Right atrium auricular region (tissue), 2 donors: ENCODE measurements around the gene ACTL8. TPM values are rescaled to one million over a fixed set of nuclear protein-coding genes. Genes with fewer than 3 reads are reported as not detected.

Experiments
- DNase-seq: peaks from one replicate; pipeline ENCODE4 v3.0.0-alpha.2; 2019; ENCODE audit warnings: low spot score
- H3K27ac ChIP-seq, 2 donors: fragments of 200-600 bp; sonication (generic); 1 replicate in 1 of 2; 2 replicates in 1 of 2; pipeline ENCODE4 v1.5.1; 2016 to 2019
- H3K27me3 ChIP-seq, 2 donors: fragments of 200-600 bp; sonication (generic); one replicate each; pipeline versions ENCODE4 v1.5.1 to v1.6.0; 2017 to 2019
- H3K36me3 ChIP-seq: fragments of 200-600 bp; sonication (generic); one replicate; pipeline ENCODE4 v1.5.1; 2016
- H3K4me1 ChIP-seq, 2 donors: fragments of 200-600 bp; sonication (generic); one replicate each; pipeline versions ENCODE4 v1.5.1 to v1.6.0; 2017 to 2019
- H3K4me3 ChIP-seq, 2 donors: fragments of 200-600 bp; sonication (generic); 1 replicate in 1 of 2; 2 replicates in 1 of 2; pipeline ENCODE4 v1.5.1; 2017 to 2019; ENCODE audit warnings: mild to moderate bottlenecking in 1 of 2, moderate library complexity in 1 of 2
- H3K9me3 ChIP-seq, 2 donors: fragments of 200-600 bp; sonication (generic); one replicate each; pipeline ENCODE4 v1.5.1; 2019
- CTCF ChIP-seq, 2 donors: fragments of 200-600 bp; sonication (generic); IDR thresholded peaks; one replicate each; pipeline ENCODE4 v1.5.1; 2019; ENCODE audit warnings: antibody characterized with exemption in 2 of 2
- total RNA-seq, 2 donors: library from RNA; depleted of rRNA; stranded (reverse); fragments of >200 nt; gene quantifications; one replicate each; pipeline ENCODE4 v1.1.0, GENCODE V29; 2016

Gene ACTL8
- total RNA-seq, 2 donors from 2014 or later = not detected

- Histone ChIP-seq H3K27me3 (no peaks in the 10 kb centered on the region), H3K27ac (no peak overlapping the region), H3K9me3 (no peaks in the 10 kb centered on the region), H3K4me3 (no peak overlapping the region), H3K36me3 (no peaks in the 10 kb centered on the region), H3K4me1 (no peaks in the 10 kb centered on the region)
- no peak for TF ChIP-seq CTCF (IDR thresholded peaks at IDR 0.05)
- no peak for DNase-seq
Measured at GRCh38 chr1:17791480-17791879, 36.3 kb downstream of the ACTL8 start.

GRCh38 chr1:17792421-17792820 lies 37.3 kb downstream of the ACTL8 start:
- no peak for TF ChIP-seq CTCF (IDR thresholded peaks at IDR 0.05)
- no peaks in the 10 kb centered on the region for H3K27me3 ChIP-seq
- no peak overlapping the region for H3K4me3 ChIP-seq
- H3K4me1 ChIP-seq = no peaks in the 10 kb centered on the region
- no peaks in the 10 kb centered on the region for H3K36me3 ChIP-seq
- DNase-seq = no peak
- no peak overlapping the region for H3K27ac ChIP-seq
- no peaks in the 10 kb centered on the region for H3K9me3 ChIP-seq

GRCh38 chr1:17795081-17795809 lies 40.1 kb downstream of the ACTL8 start:
- no peak for TF ChIP-seq CTCF (IDR thresholded peaks at IDR 0.05)
- no peak overlapping the region for H3K27ac ChIP-seq
- H3K27me3 ChIP-seq = no peaks in the 10 kb centered on the region
- DNase-seq = no peak
- H3K4me1 ChIP-seq = no peaks in the 10 kb centered on the region
- H3K9me3 ChIP-seq = no peaks in the 10 kb centered on the region
- H3K4me3 ChIP-seq = no peak overlapping the region
- no peaks in the 10 kb centered on the region for H3K36me3 ChIP-seq

- Histone ChIP-seq H3K36me3 (no peaks in the 10 kb centered on the region), H3K9me3 (no peaks in the 10 kb centered on the region), H3K4me3 (no peak overlapping the region), H3K27me3 (no peaks in the 10 kb centered on the region), H3K27ac (no peak overlapping the region), H3K4me1 (no peaks in the 10 kb centered on the region)
- TF ChIP-seq CTCF (IDR thresholded peaks at IDR 0.05) = no peak
- no peak for DNase-seq
Measured at GRCh38 chr1:17795836-17796645, 40.9 kb downstream of the ACTL8 start.

GRCh38 chr1:17797478-17797877 lies 42.3 kb downstream of the ACTL8 start:
- Histone ChIP-seq H3K9me3 (no peaks in the 10 kb centered on the region), H3K36me3 (no peaks in the 10 kb centered on the region), H3K4me3 (no peak overlapping the region), H3K27ac (no peak overlapping the region), H3K27me3 (no peaks in the 10 kb centered on the region), H3K4me1 (no peaks in the 10 kb centered on the region)
- no peak for TF ChIP-seq CTCF (IDR thresholded peaks at IDR 0.05)
- DNase-seq = no peak
